ENCODE results near the gene UBE3D.

DNA sequence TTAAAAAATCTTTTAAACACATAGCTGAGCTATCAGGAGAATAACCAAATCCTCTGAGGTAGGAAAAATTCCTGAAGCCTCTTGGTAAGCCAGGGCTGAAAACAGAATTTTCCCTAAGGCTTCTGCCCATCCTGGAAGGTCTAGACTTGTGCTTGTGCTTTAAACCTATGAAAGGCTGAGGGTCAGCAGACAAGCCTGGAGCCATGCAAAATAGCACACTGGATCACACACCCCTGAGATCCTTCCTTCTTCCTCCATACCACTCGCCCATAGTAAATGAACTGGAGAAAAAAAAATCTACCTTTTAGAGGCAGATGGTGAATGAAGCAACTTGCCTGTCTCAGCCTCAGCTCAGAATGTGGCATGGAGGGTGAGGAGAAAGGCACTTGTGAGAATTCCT is 144.4 kb downstream of the UBE3D start:
- TF ChIP-seq, protein P1, sequence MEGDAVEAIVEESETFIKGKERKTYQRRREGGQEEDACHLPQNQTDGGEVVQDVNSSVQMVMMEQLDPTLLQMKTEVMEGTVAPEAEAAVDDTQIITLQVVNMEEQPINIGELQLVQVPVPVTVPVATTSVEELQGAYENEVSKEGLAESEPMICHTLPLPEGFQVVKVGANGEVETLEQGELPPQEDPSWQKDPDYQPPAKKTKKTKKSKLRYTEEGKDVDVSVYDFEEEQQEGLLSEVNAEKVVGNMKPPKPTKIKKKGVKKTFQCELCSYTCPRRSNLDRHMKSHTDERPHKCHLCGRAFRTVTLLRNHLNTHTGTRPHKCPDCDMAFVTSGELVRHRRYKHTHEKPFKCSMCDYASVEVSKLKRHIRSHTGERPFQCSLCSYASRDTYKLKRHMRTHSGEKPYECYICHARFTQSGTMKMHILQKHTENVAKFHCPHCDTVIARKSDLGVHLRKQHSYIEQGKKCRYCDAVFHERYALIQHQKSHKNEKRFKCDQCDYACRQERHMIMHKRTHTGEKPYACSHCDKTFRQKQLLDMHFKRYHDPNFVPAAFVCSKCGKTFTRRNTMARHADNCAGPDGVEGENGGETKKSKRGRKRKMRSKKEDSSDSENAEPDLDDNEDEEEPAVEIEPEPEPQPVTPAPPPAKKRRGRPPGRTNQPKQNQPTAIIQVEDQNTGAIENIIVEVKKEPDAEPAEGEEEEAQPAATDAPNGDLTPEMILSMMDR (IDR thresholded peaks at IDR 0.05; ENCODE audit: low read depth, low read length), result no peak
- no peak for TF ChIP-seq POLR2A (IDR thresholded peaks at IDR 0.05; ENCODE audit: extremely low read depth, insufficient read length)
- TF ChIP-seq, protein P2, sequence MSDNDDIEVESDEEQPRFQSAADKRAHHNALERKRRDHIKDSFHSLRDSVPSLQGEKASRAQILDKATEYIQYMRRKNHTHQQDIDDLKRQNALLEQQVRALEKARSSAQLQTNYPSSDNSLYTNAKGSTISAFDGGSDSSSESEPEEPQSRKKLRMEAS (IDR thresholded peaks at IDR 0.05; ENCODE audit: low read depth, low read length), result no peak
- TF ChIP-seq MYC (IDR thresholded peaks at IDR 0.05; ENCODE audit: low read depth, low read length), result no peak
